ENCODE data around the gene ZSCAN9. TPM values are rescaled to one million over a fixed set of nuclear protein-coding genes. Genes with fewer than 3 reads are reported as not detected.

ZSCAN9 gene
- total RNA-seq, 4 donors from 2014 or later: 13.0 to 18.7 (median 14.8) TPM

DNA sequence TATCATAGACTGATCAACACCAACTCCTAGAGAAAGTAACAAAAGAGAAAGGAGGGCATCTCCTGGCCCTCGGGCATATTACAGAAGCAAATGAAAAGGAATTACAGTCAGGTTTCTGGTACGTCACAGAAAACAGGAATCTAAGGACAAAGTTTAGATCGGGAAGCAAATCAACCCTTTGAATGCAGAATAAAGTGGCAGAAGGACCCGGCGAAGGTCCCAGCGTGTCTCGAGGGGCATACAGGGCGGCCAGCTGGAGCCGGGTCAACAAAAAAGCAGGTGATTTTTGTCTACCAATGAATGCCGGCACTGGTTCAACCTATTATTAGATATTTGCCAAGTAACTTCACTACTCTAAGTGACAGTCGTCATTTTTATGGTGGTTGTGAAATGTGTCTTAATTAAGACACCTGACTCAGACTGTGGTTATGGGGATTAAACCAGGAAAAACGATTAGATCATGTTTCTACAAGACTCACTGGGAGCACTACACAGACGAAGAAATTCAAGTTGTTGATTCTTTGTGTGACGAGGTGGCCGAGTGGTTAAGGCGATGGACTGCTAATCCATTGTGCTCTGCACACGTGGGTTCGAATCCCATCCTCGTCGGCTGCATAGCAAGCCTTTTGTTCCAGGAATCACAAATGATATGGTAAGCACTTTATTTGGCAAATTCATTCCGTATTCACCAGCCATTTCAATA is 12.4 kb upstream of the ZSCAN9 start:
- Histone ChIP-seq H3K27me3 (peaks cover 41% of the 10 kb centered on the region), H3K36me3 (no peaks in the 10 kb centered on the region), H3K27ac (no peak overlapping the region), H3K9me3 (no peaks in the 10 kb centered on the region), H3K4me3 (replicated peaks in 1 of 3) (no peak overlapping the region), H3K4me1 (peaks cover 4% of the 10 kb centered on the region in 2 donors)
- DNase-seq: no peak
- intact Hi-C loops (cut with DNase I): loop anchor here (10.0 kb wide), 1 partner anchor 78 kb away; no protein-coding TSS in a partner anchor
- TF ChIP-seq, protein P1, sequence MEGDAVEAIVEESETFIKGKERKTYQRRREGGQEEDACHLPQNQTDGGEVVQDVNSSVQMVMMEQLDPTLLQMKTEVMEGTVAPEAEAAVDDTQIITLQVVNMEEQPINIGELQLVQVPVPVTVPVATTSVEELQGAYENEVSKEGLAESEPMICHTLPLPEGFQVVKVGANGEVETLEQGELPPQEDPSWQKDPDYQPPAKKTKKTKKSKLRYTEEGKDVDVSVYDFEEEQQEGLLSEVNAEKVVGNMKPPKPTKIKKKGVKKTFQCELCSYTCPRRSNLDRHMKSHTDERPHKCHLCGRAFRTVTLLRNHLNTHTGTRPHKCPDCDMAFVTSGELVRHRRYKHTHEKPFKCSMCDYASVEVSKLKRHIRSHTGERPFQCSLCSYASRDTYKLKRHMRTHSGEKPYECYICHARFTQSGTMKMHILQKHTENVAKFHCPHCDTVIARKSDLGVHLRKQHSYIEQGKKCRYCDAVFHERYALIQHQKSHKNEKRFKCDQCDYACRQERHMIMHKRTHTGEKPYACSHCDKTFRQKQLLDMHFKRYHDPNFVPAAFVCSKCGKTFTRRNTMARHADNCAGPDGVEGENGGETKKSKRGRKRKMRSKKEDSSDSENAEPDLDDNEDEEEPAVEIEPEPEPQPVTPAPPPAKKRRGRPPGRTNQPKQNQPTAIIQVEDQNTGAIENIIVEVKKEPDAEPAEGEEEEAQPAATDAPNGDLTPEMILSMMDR (IDR thresholded peaks at IDR 0.05): no peak
- no peak for TF ChIP-seq POLR2A (IDR thresholded peaks at IDR 0.05)
- WGBS, 2 donors: 3 to 4% methylated on average over 21 of the region's 21 CpGs

GRCh38 chr6:28213213-28213523 is 11.9 kb upstream of the ZSCAN9 start:
- WGBS, 2 donors: 22 to 27% methylated on average over 2 of the region's 2 CpGs
- Histone ChIP-seq H3K27ac (no peak overlapping the region), H3K36me3 (no peaks in the 10 kb centered on the region), H3K4me3 (replicated peaks in 1 of 3) (no peak overlapping the region), H3K4me1 (peaks cover 0 to 1% of the 10 kb centered on the region in 2 donors), H3K9me3 (no peaks in the 10 kb centered on the region), H3K27me3 (peaks cover 36% of the 10 kb centered on the region)
- no peak for DNase-seq
- no peak for TF ChIP-seq POLR2A (IDR thresholded peaks at IDR 0.05)
- TF ChIP-seq, protein P1 (IDR thresholded peaks at IDR 0.05): no peak
- intact Hi-C loops (cut with DNase I): loop anchor here (10.0 kb wide), 1 partner anchor 78 kb away; no protein-coding TSS in a partner anchor

DNA sequence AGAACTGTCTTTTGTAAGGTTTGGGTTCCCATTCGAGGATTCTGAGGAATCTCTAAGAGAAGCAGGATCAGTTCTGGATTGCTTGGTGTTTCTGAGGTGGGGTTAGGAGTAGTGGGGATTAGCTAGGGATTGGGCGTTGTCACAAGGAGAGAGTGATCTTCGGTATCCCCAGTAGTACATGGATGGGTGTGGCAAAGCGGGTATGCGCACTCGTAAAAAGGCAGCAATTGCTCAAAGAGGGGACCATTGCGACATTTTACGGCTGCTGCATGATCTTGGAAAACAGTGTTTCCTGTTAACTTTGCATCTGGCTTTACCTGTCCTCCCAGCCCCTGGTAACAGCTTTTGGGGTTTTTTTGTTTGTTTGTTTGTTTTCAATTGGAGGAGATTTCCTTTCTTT is 9.7 kb upstream of the ZSCAN9 start:
- H3K4me3 ChIP-seq (replicated peaks in 1 of 3): no peak overlapping the region
- H3K27ac ChIP-seq: no peak overlapping the region
- peaks cover 19% of the 10 kb centered on the region for H3K27me3 ChIP-seq
- no peak for TF ChIP-seq POLR2A (IDR thresholded peaks at IDR 0.05)
- TF ChIP-seq, protein P1 (IDR thresholded peaks at IDR 0.05): no peak
- 24 to 54% methylated on average over 8 of the region's 8 CpGs for WGBS, 2 donors
- no peaks in the 10 kb centered on the region for H3K9me3 ChIP-seq
- peaks cover 0 to 3% of the 10 kb centered on the region in 2 donors for H3K4me1 ChIP-seq
- no peak for DNase-seq
- no peaks in the 10 kb centered on the region for H3K36me3 ChIP-seq
- intact Hi-C loops (cut with DNase I): loop anchor here (10.0 kb wide), 1 partner anchor 81 kb away; no protein-coding TSS in a partner anchor

GRCh38 chr6:28217890-28218289 is 7.2 kb upstream of the ZSCAN9 start:
- Histone ChIP-seq H3K4me1 (peaks cover 0 to 3% of the 10 kb centered on the region in 2 donors), H3K9me3 (no peaks in the 10 kb centered on the region), H3K27me3 (peaks cover 3% of the 10 kb centered on the region), H3K27ac (no peak overlapping the region), H3K36me3 (no peaks in the 10 kb centered on the region), H3K4me3 (replicated peaks in 1 of 3) (no peak overlapping the region)
- DNase-seq: no peak
- intact Hi-C loops (cut with DNase I): loop anchor here (10.0 kb wide), 1 partner anchor 83 kb away; no protein-coding TSS in a partner anchor
- WGBS, 2 donors: 95% methylated on average over 12 of the region's 12 CpGs
- no peak for TF ChIP-seq POLR2A (IDR thresholded peaks at IDR 0.05)
- TF ChIP-seq, protein P1 (IDR thresholded peaks at IDR 0.05): no peak

All from thyroid gland (tissue), 4 donors.